ENCODE measurements around the gene MACROD2.
"Not testable (repeated sequence)": the region's sequence is repeated elsewhere in the genome, so short reads cannot be mapped to it uniquely, and the experiment has no call there.

The MACROD2 gene

DNA sequence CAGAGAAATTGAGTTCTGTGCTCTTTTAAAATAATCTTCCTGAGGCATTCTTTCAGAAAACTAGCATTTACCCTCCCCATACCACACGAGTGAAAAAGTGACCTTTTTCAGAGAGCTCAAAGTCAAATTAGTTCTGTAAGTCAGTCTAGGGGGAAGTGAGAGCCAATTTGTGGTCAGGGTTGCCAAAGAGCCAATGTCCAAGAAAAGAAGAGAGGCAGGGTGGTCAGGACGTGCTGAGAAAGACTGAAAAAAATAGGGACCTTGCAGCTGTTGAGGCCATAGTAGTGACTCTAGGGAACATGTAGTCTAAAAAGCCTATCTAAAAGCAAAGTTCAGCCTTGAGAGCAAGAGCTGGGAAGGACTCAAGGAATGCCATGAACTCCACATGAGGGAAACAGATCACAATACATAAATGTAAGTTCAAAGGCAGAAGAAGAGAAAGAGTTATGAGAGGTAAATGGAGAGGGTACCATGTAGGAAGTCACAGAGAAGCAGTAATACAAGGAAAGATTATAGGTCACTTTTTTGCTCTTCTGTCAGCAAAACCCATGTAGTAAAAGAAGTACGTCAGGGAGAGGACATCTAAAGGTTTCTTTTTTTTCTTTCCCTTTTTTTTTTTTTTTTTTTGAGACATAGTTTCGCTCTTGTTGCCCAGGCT, 907.2 kb downstream of the MACROD2 start:
- DNase-seq (ENCODE audit: low read depth in 2 of 2), result no peak

DNA sequence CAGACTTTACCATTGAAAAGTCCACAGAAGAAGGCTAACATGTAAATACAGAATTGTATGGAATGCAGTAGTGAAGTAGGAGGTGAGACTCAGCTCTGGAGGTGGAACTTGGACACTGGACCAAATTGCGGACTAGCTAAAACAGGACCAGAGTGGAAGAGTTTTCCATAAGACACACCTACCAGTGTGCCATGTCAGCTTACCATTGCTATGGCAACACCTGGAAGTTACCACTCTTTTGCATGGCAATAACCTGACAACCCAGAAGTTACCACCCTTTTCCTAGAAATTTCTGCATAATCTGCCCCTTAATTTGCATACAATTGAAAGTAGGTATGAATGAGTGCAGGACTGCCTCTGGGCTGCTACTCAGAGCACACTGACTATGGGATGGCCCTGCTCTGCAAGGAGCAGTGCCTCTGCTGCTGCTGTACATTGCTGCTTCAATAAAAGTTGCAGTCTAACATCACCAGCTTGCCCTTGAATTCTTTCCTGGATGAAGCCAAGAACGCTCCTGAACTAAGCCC, 911.7 kb downstream of the MACROD2 start:
- no peak for DNase-seq (ENCODE audit: low read depth in 2 of 2)

DNA sequence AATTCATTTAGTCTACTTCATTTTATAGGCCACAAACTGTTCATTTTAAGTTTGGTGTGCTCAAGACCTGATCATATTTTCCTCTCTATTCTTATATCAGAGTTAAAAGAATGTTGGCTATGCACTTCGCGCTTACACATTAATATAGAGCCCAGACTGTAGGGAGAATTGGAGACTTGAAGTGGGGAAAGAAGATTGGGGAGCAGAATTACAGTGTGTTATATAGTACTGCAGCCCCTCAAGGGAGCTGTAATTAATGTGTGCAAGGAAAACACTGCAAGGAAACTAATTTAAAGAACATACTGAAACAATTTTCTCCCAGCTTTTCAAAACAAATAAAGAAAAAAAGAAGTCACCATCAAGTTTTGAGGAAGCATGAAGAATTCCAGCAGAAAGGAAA, 914.8 kb downstream of the MACROD2 start:
- no peak for DNase-seq (ENCODE audit: low read depth in 2 of 2)

DNA sequence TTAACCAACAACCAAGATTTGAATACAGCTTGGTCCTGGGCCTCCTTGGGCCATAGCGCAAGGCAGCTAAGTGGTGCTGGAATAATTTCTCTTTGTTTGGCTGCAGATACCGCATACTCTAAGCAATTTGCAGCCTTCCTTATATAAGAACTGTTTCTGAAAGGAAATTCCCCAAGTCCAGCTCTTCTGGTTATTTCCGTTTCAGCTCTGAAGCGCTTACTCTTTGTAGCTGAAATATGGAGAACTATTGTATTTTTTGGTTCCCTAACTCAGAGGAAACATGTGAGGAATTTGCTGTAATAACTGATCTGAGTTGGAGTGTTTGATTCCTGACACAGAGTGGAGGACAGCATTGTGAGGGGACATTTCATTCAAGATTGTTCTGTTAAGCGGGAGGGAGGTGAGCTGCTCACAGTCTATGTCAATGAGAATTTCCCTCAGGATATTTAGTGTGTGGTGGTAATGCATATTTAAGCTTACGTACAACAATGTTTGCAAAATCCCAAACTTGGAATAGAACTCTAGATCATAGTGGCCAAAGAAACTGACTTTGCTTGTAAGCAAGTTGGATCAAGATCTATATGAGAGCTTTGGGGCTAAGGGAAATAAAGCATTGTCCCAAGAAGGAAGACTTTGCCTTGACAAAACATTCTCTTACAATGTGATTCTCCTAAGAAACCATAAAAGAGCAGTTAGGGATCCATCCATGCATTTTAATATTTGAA, 918.7 kb downstream of the MACROD2 start:
- DNase-seq (ENCODE audit: low read depth in 2 of 2), result no peak

DNA sequence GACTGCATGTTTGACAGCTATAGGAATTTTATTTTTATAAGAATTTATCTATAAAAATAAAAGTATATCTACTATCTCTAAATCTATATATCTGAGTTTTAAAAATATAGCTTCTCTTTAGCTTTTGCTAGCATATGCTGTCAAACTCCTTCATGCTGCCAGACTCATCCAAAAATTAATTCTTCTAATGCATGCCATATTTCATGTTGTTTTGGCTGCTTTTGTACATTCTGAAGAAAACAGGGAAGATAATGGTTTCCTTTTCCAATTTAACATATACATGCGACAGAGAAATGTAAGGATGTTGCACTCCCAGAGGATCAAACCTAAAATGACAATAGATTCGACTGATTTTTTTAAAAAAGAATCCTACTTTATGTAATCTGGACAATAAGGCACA, 919.3 kb downstream of the MACROD2 start:
- no peak for DNase-seq (ENCODE audit: low read depth in 2 of 2)

DNA sequence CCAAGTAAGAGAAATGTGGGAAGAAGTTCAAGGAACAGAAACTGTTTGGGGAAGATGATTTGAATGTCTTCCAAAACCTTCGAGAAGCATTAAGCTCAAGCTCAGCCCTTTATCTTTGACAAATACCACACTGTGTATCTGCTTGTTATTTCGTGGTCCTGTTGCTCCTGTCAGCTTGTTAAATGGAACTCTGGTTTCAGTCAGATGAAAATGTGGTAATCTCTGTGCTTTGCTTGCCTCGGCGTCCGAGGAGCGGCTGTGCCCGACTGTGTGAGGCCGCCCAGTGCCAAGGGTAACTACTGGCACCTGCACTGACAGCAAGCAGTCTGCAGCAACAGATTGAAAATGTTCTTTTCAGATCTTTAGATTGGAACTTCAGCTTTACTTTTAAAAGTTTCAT, 920.0 kb downstream of the MACROD2 start:
- DNase-seq (ENCODE audit: low read depth in 2 of 2), result no peak

DNA sequence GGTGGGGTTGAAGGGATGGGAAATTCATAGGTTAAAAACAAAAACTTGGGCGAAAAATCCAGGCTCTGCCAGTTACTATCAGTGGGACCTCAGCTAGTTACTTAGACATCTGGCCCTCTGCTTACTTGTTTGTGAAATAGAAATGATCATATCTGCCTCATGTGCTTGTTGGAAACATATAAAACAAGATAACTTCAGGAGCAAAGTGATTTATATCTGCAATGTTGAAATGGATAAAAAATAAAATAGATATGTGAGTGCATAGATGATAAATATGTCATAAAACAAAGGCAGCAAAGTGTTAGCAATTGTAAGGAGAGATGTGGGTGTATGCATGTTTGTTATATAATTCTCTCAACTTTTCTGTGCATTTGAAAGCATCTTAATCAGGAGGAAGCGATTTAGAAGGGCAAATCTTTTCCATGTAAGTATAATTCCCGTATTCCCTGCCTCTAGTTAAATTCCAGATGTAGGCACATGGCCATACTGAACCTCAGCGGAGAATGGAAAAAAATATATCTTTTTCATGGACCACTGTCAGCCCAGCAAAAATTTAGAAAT, 921.1 kb downstream of the MACROD2 start:
- DNase-seq (ENCODE audit: low read depth in 2 of 2), result no peak

DNA sequence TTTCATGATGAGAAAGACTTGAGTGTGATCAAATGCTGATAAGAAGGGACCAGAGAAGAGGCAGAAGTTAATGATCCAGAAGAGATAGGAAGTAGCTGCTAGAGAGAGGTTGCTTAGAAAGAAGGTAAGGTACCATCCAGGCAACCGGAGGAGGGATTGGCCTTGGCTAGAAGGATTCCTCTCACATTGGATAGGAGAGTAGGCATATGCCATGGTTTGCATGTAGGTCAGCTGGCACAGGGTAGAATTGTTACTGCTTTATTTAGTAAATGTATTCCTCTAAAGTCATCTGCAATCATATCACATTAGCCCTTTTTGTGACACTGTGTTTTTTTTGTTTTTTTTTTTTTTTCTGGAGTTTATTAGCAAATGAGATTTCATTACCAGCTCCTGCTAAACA, 923.0 kb downstream of the MACROD2 start:
- DNase-seq (ENCODE audit: low read depth in 2 of 2), result no peak

DNA sequence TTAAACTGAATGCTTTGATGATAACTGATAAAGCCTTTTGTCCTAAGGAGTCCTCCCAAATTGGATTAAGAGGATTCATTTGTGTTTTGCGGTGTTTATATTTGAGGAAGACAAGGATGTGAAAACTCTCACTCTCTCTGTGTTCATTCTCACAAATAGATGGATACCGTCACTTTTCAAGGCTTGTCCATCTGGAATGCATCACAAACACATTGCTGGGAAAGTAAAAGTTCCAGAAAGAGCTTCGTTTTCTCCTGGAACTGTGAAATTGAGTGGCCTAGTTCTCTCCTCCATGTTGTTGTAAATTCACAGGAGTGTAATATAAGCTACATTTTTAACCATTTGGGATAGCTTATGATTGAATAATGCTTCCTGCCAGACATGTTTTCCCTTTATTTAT, 923.7 kb downstream of the MACROD2 start:
- DNase-seq (ENCODE audit: low read depth in 2 of 2), result no peak

DNA sequence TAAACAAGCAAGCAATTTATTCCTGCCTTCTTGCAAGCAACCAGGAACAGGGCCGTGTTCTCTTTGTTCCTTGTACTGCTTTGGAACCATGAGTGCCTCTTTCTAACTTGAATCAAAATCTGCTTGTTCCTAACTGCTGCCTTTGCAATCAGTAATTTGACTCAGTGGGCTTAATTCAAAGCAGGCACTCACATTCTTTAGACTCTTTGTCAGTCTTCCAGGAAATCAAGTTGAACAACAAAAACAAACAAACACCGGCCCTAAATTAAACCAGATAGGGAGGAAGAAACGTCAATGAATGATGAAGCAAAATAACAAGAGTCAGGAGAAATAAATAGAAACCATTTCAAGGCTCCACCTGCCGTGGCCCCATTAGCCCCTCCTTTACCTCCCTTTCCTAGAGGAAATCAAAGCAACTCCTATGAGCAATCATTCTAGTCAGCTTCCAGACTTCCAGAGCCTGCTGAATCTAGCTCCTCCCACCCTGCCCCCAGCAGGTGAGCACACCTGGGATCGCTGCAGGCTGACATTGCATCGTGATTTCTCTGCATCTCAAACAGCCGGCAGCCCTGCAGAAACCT, 924.3 kb downstream of the MACROD2 start:
- no peak for DNase-seq (ENCODE audit: low read depth in 2 of 2)

DNA sequence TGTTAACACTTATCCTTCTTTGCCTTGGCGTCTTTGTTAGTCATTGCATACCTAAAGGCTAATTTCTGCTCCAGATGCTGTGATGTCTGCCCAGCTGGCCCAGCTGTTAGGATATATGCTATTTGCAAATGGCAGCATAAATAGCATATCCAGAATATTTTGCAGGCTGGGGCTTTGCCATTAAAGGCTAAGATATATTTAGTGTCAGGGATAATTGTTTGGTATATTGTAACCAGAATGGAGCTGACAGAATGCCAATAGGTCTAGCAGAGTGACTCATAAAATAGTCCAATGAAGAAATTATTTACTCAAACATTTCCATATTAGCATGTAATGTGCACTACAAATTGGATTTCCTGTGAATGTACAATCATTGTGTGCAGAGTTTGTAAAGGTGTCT, 926.2 kb downstream of the MACROD2 start:
- no peak for DNase-seq (ENCODE audit: low read depth in 2 of 2)

DNA sequence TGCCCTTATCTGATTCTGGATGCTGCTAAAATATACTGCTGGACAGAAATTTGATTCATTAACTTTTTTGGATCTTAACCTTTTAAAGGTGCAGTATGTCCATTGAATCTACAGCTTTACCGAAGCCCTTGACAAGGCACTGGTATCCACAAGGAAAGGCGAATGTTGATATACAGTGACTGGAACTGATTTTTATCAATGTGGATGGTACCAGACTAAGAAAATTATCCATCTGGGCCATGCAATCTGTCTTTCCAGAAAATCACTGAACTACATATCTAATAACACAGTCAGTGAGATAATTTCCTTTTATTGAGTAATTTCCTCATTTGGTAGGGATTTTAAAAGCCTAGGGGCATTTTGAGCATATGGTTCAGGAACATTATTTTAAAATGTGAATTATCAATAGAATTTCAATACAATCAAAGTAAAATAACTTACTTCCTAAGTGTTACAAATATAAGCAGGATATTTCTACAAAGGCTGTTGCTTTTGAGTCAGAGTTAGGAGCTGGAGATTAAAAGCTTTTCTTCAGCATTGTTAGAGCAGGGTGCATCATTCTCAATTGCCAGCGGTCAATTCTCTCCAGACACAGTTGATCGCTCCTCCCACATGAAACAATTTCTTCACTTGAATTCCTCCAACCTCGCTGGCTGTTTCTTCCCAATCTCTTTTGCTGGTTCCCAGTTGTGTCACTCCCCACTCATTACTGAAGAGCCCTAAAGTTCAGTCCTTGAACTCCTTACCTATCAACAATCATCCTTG, 927.4 kb downstream of the MACROD2 start:
- DNase-seq (ENCODE audit: low read depth in 2 of 2), result no peak

DNA sequence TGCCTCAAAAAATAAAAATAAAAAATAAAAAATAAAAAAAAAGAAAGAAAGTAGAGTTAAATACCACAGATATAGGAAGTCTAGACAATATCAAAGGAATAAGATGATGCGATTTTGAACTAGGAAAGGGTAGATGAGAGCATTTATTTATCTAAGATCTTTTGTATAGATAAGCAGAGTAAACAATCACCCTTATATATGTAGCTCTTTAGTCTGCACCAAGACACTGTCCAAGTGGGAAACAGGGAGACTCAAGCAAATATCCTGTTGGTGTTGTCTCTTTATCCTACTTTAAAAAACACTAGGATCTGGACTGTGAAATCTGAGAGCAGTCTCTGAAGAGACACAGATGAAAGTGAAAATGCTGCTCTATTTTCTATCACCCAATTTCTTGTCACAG, 929.1 kb downstream of the MACROD2 start:
- DNase-seq (ENCODE audit: low read depth in 2 of 2), result no peak

DNA sequence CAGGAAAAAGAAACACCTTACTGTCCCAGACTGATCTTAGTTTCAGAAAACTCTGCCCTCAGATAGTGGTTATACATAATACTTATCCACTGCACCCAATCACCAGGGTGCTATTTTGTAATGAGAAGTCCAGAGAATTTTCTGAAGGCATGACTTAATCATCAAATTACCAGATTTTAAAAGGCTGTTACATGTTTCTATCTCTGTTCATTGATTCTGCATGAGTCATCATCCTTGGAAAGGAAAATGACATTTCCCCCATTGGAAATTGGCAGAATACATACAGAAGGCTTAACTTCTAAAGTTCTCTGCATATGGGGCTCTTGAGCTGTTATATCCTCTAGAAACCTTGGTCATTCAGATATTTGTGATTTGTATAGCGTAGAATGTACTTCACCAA, 930.0 kb downstream of the MACROD2 start:
- no peak for DNase-seq (ENCODE audit: low read depth in 2 of 2)

DNA sequence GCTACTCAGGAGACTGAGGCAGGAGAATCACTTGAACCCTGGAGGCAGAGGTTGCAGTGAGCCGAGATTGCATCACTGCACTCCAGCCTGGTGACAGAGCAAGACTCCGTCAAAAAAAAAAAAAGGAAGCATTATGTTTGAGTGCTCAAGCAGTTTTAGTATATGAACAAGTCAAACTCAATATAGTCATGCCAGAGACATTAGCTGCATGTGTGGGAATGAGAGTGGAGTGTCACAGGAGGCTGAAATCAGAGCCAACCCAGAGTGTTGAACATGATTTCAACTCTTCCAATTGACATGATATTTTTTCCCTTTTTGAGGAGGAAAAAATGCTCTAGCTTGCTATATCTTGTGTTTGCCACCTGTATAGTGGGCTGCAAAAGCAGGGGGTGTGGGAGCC, 931.1 kb downstream of the MACROD2 start:
- not testable (repeated sequence) for DNase-seq (ENCODE audit: low read depth in 2 of 2)

DNA sequence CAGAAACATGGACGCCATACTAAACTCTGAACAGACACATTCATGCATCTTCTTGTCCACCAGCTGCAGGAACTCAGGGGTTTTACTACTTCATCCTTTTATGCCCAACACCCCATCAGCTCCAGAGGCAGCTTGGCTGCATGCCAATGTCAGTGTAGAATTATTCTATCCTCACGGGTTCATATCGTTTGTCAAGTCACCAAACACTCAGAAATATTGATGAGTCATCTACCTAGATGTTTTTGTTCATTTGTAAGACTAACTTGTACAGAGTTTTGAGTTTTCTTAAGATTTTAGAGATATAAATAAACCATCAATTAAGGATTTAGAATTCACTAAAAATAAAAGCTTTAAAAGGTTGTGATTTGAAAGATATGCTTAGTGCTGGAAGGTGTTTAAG, 932.8 kb downstream of the MACROD2 start:
- DNase-seq (ENCODE audit: low read depth in 2 of 2), result no peak

DNA sequence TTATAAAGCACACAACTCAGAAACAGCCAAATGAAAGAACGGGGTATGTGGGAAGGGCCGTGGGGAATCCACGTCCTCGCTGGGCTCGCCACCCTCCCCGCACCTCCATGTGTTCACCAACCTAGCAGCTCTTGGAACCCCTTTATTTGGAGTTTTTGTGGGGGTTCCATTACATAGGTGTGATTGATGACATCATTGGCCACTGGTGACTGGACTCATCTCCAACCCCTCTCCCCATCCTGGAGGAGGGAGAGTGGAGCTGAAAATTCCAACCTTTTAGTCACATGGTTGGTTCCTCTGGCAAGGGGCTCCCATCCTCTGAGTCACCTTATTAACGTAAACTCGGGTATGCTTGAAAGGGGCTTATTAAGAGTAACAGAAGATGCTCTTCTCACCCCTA, 934.1 kb downstream of the MACROD2 start:
- no peak for DNase-seq (ENCODE audit: low read depth in 2 of 2)

DNA sequence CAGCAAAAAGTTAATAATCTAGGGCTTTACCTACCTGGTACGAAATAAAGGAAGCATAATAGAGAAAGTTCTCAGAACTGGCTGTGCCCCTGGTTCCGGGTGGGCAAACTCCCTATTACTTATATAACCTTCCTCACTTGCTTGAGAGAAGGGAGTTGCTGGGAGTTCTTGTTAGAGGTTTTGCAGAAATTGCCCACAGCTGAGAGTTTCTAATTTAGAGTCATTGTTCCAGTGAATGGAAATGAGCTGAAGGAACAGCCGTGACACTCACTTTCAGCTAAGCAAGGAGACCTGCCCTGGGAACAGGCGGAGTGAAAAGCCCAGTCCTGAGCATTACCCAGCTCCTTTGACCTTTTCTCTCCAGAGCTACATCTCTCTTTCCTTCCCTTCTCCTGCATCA, 936.7 kb downstream of the MACROD2 start:
- DNase-seq (ENCODE audit: low read depth in 2 of 2), result no peak

DNA sequence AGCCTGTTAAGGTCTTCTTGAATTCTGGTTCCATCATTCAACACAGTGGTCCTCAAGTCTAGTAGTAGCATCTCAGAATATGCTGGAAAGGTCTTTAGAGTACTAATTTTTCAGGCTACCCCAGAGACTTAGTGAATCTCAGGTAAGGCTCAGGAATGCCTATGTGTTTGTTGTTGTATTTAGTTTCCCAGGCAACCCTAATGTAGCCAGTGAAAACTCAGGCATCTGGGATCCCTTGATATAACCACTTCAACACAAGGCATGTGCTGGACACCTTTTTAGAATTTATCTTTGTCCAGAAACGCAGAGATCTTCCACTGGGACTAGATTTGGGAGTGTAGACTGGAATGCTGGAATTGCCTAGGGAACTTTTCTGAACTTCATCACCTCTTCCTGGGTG, 940.0 kb downstream of the MACROD2 start:
- no peak for DNase-seq (ENCODE audit: low read depth in 2 of 2)

DNA sequence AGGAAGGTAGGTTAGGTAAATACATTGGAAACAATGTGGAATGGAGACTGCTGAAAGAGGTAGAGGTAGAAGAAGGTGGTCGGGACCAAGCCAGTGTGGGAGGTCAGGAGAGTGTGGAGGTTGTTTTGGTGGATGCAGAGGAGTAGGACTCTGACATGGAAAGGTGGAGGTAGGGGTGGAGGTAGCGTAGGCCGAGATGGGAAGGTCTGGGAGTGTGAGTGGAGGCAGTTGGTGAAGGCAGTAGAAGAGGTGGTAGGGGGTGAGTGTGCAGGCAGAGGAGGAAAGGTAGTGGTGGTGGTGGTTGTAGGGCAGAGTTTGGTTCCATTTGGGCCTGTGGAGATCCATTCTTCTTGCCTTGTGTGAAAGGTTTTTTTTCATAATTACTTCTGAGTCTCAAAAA, 941.7 kb downstream of the MACROD2 start:
- no peak for DNase-seq (ENCODE audit: low read depth in 2 of 2)

DNA sequence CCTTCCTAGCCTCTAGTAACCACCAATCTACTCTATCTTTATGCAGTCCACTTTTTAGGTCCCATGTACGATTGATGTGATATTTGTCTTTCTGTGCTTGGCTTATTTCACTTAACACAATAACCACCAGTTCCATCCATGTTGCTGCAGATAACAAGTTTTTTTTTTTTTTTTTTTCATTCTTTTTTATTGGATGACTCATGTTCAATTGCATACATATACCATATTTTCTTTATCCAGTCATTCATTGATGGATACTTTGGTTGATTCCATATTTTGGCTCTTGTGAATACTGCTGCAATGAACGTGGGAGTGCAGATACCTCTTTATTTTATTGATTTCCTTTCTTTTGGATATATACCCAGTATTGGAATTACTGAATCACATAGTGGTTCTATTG, 942.5 kb downstream of the MACROD2 start:
- no peak for DNase-seq (ENCODE audit: low read depth in 2 of 2)

DNA sequence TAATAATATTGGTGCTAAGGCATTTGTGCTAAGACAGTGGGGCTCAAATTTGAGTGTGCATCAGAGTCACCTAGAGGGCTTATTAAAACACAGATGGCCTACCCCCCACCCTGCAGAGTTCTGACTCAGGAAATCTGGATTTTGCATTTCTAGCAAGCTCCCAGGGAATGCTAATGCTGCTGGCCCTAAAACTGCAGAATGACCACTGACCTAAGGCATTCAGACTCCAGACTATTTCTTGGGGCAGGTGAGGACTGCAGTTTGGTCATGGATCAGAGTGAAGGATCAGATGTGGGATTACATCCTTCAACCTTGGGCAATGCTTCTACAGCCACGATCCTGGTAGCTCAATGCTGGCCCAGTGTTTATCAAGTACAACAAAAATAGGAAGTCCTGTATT, 952.2 kb downstream of the MACROD2 start:
- no peak for DNase-seq (ENCODE audit: low read depth in 2 of 2)
